ENCODE results near the gene ZNF141. TPM values are rescaled to one million over a fixed set of nuclear protein-coding genes. Genes with fewer than 3 reads are reported as not detected.

Gene ZNF141
- total RNA-seq, 2 donors from 2014 or later, result 16.7 to 17.4 TPM

DNA sequence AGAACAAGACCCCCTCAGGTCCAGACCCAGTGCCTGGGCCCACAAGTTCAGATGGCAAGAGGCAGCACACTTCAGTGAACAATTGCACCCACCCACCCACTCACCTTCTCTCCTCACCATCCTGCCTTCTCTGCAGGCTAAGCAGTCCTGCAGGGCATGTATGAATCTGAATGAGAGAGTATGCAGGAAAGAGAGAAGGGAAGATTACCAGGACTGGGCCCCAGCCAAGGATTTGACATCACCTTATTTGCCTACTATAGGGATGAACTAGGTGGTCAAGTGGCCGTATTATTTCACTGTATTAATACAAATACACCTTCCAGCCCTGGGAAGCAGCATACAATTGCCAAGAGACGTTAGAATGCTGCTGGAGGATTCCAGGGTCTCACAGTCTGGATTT is 2.1 kb upstream of the ZNF141 start:
- Histone ChIP-seq H3K9me3 (peaks cover 4% of the 10 kb centered on the region), H3K4me3 (no peak overlapping the region), H3K4me1 (no peaks in the 10 kb centered on the region), H3K27ac (no peak overlapping the region), H3K27me3 (no peaks in the 10 kb centered on the region), H3K9ac (ENCODE audit: low read depth in 2 of 2, low read length in 2 of 2) (no peak overlapping the region), H3K36me3 (no peaks in the 10 kb centered on the region)
- intact Hi-C loops (cut with DNase I), result loop anchor here (10.0 kb wide), 1 partner anchor 159 kb away; the partner anchor contains the start of genes PIGG and ZNF721
- no peak for DNase-seq
- TF ChIP-seq CTCF (IDR thresholded peaks at IDR 0.05), result no peak

GRCh38 chr4:336099-336892 is 1.3 kb upstream of the ZNF141 start:
- no peaks in the 10 kb centered on the region for H3K27me3 ChIP-seq
- DNase-seq, result peak; percentile 31
- H3K4me1 ChIP-seq, result no peaks in the 10 kb centered on the region
- peak overlapping the region; percentile 92 to 95 for H3K9ac ChIP-seq (ENCODE audit: low read depth in 2 of 2, low read length in 2 of 2)
- H3K9me3 ChIP-seq, result peaks cover 7% of the 10 kb centered on the region
- TF ChIP-seq CTCF (IDR thresholded peaks at IDR 0.05), result no peak
- H3K27ac ChIP-seq, result peak overlapping the region; percentile 84
- intact Hi-C loops (cut with DNase I), result loop anchor here (10.0 kb wide), 1 partner anchor 159 kb away; the partner anchor contains the start of genes PIGG and ZNF721
- H3K4me3 ChIP-seq, result peak overlapping the region; percentile 98
- no peaks in the 10 kb centered on the region for H3K36me3 ChIP-seq

- Histone ChIP-seq H3K36me3 (no peaks in the 10 kb centered on the region), H3K4me3 (peak overlapping the region; percentile 98), H3K9ac (ENCODE audit: low read depth in 2 of 2, low read length in 2 of 2) (peak overlapping the region; percentile 92 to 95), H3K4me1 (no peaks in the 10 kb centered on the region), H3K9me3 (peaks cover 7% of the 10 kb centered on the region), H3K27ac (peak overlapping the region; percentile 84), H3K27me3 (no peaks in the 10 kb centered on the region)
- no peak for DNase-seq
- no peak for TF ChIP-seq CTCF (IDR thresholded peaks at IDR 0.05)
- intact Hi-C loops (cut with DNase I), result loop anchor here (10.0 kb wide), 1 partner anchor 158 kb away; the partner anchor contains the start of genes PIGG and ZNF721
Measured at GRCh38 chr4:336893-337142, 796 bp upstream of the ZNF141 start.

GRCh38 chr4:337932-338758 is 531 bp downstream of the ZNF141 start:
- peak; percentile 37 for DNase-seq
- Histone ChIP-seq H3K36me3 (no peaks in the 10 kb centered on the region), H3K27ac (peak overlapping the region; percentile 84), H3K9ac (ENCODE audit: low read depth in 2 of 2, low read length in 2 of 2) (peak overlapping the region; percentile 95 to 99), H3K4me3 (peak overlapping the region; percentile 98), H3K4me1 (no peaks in the 10 kb centered on the region), H3K9me3 (peaks cover 7% of the 10 kb centered on the region), H3K27me3 (no peaks in the 10 kb centered on the region)
- TF ChIP-seq CTCF (IDR thresholded peaks at IDR 0.05), result no peak
- intact Hi-C loops (cut with DNase I), result loop anchor here (10.0 kb wide), 1 partner anchor 157 kb away; the partner anchor contains the start of genes PIGG and ZNF721

- Histone ChIP-seq H3K4me1 (no peaks in the 10 kb centered on the region), H3K27ac (no peak overlapping the region), H3K9me3 (peaks cover 7% of the 10 kb centered on the region), H3K9ac (ENCODE audit: low read depth in 2 of 2, low read length in 2 of 2) (peak overlapping the region in 1 of 2 donors; percentile 95), H3K4me3 (peak overlapping the region; percentile 98), H3K27me3 (no peaks in the 10 kb centered on the region), H3K36me3 (no peaks in the 10 kb centered on the region)
- no peak for DNase-seq
- TF ChIP-seq CTCF (IDR thresholded peaks at IDR 0.05), result no peak
- intact Hi-C loops (cut with DNase I), result loop anchor here (10.0 kb wide), 1 partner anchor 156 kb away; the partner anchor contains the start of genes PIGG and ZNF721
Measured at GRCh38 chr4:338759-339097, 1.1 kb downstream of the ZNF141 start.
